HG02623 (cell line): ENCODE measurements around the gene TMEM62.
"Not testable (repeated sequence)": the region's sequence is repeated elsewhere in the genome, so short reads cannot be mapped to it uniquely, and the experiment has no call there.

Experiments
- ATAC-seq: cut with Tn5 transposase; IDR thresholded peaks from one replicate; pipeline ENCODE4 v1.9.1; 2021; ENCODE audit warnings: moderate library complexity; ENCODE audit not compliant: unreplicated experiment

TMEM62 gene

DNA sequence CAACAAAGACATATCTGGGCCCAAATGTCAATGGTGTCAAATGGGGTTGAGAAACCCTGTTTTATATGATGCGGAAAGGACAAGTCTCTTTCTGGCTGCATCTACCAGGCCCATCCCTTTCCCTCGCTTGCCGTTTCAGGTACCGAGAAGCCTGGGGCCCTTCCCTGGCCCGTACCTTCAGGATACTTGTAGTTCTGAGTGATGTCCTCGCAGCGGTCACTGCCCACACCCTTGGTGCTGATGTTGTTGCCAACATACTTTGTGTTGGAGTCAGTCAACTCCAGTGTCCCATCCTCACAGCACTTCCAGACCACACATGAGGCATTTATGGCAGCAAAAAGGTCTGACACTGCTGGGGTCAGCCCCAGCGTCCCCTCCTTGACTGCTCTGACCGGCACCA lies 73.6 kb downstream of the TMEM62 start:
- no peak for ATAC-seq

GRCh38 chr15:43208052-43209002 lies 74.9 kb downstream of the TMEM62 start:
- no peak for ATAC-seq

DNA sequence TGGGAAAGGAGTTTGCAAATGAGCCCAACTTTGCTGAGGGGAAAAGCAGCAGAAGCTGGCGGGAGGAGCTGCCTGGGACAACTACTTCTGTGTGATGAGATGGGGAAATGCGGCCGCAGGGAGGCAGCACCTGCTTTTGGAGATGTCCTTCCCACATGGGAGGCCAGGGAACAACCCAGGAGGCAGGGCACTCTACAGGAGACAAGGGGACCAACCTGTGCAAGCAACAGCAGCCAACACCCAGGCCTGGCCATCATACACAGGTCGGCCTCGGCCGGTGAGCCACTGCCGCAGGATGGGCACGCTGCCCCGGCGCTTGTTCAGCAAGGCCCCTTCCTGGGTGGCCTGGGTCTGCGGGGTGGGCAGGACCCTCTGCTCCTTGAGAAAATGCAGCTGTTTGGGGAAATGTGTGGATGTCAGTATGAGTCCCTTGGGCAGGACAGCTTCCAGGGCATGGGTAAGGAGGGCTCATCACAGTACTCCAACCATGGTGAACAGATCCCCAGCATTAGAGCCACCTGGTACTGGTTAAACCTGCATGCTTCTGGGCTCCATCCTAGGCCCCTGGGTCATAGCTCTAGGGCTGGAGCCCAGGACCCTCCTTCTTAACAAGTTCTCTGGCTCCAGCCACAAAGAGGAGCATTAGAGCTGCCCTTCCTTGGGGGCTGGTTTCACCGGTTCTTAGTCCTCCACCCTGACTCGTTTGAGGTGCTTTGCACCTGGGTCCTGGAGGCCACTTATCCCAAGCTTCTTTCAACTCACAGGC lies 75.9 kb downstream of the TMEM62 start:
- ATAC-seq = no peak

- ATAC-seq = no peak
Observed at GRCh38 chr15:43210172-43210745, 76.9 kb downstream of the TMEM62 start.

DNA sequence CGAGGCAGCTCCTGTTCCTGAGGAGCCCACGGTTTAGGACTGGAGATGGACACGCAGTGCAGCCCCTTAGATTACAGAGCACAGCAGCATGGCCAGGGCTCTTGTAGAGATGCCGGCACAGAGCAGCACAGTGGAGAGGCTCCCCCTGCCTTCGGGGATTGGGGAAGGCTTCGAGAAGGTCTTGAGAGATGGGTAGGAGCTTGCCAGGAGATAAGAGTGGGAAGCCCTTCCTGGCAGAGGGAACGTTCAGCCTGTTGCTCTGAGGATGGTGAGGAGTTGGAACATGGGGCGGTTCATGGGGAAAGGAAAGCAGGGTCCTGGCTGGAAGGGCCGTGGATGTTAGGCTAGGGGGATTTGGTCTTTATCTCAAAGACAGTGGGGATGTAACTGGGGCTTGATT lies 77.4 kb downstream of the TMEM62 start:
- ATAC-seq = no peak

DNA sequence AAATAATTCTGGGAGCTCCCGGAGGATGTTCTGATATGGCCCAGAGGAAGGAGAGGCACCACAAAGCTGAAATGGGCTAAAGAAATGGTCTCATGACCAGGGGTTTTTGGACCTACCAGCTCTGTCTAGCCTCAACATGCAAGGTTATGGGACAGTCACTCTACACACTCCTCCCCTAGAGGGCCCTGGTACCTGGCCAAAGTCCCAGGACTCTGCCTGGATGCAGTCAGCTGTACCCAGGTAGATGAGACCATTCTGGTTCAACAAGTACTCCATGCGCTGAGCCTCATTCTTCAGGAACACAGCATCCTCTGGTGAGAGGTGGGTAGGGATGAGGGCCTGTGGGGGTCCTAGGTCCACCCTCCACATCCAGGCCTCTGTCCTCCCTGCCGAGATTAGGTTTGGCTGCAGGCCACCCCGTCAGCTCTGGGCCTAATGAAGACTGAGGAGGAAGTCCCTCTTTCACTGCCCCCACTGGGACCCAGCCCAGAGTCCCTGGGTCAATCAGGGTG lies 77.9 kb downstream of the TMEM62 start:
- ATAC-seq = no peak

GRCh38 chr15:43212299-43212698 lies 78.9 kb downstream of the TMEM62 start:
- no peak for ATAC-seq

GRCh38 chr15:43212951-43213350 lies 79.6 kb downstream of the TMEM62 start:
- ATAC-seq = no peak

GRCh38 chr15:43213466-43213865 lies 80.1 kb downstream of the TMEM62 start:
- ATAC-seq = no peak

GRCh38 chr15:43214169-43214568 lies 80.8 kb downstream of the TMEM62 start:
- no peak for ATAC-seq

DNA sequence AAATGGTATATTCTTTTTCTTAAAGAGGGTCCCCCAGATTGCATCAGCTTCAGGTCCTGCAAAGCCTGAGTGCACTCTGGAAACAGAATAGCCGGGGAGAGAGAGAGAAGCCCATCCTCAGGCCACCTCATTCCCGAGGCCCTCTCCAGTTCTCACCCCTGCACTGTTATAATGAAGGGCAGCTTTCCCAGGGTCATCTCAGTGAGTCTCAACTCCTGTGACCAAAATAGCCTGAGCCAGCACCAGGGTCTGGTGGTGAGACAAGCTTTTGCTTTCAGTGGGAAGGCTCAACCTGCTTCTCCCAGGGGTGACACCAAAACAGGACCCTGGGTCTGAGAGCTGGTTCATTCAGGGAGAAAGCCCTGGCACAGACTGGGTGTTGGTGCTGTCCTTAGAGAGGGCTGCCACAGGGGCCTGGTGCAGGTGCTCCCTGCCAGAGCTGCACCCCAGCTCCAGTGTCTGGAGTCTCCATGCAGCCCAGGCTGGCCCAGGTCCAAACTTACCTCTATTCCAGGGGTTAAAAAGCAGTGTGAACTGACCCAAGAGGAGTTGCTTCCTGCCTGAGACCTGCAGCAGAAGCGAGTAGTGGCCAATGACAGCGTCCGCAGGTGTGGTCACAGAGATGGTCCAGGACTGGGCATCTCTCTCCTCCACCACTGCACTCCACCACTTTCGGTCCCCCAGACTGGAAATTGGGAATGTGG lies 81.4 kb downstream of the TMEM62 start:
- ATAC-seq = no peak

- ATAC-seq = no peak
Observed at GRCh38 chr15:43215961-43216360, 82.6 kb downstream of the TMEM62 start.

DNA sequence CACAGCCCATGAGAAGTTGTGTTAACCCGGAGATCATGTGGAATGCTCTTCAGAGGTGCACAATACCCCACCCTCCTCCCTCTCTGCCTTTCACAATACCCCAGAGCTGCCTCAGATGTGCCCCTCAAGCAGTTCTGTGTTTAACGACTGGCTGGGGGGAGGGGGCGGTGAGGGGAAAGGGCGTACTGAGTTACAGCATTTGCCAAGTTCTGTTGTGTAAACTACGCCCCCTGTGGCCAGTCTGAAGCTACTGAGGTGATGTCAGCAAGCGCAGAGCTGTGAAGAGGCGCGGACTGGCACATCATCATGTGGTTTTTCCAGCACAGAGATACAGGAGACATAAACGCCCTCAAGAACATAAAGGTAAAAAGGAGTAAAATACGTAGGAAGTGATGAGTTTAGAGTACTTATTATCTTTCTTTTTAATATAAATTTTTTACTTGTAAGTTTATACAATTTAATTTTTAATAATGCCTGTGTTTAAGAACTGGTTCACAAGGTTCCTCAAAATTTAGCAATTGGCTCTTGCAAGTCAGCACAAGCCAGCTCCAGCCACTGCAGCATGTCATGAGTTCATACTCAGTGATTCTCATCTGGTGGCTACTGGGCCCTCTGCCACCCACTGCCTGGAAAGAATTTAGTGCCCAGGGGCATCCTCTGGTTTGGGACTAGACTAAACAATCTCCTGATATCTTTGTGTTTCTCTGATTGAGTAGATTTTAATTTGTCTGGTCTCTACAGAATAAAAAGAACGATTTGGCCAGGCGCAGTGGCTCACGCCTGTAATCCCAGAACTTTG lies 85.7 kb downstream of the TMEM62 start:
- no peak for ATAC-seq

DNA sequence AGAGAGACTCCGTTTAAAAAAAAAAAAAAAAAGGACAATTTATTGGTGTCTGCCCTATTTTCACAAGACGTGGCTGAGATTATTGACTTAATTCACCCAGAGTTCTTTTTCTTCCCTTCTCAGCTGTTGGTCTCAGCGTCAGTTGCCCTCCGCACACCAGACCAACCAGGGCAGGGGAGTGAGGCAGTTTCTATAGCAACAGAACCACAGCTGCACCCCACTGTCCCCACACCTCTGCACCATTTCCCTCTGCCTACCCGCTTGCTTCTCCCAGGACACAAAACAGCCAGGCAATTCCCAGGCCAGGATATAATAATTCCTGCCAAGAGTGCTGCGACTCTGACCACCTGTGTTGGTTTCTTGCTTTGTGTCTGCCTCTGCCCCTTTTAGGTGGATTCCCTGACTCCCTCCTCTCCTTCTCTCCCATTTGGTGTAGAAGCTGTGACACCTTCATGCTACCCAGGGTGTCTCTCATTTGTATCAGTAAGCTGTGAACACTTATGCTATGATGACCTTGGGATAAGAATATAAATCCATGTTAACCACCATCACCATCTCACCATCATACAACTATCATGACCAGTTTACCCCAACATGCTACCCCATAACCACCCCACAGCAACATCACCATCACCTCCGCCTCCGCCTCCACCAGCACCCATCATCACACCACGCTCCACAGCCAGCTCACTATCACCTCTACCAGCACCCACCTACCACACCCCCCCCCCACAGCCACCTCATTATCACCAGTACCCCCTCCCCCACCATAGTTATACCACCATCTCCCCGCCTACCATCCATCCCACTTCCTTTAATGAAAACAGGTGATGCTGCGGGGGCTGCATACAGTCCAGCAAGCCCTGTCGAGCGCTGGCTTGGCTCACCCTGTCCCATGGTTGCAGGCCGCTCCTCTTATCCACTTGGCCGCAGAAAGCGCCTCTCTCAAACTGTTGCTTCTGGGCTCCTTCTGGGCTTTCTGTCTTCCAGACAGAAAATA lies 86.8 kb downstream of the TMEM62 start:
- no peak for ATAC-seq

GRCh38 chr15:43220991-43221403 lies 87.6 kb downstream of the TMEM62 start, which contains the start of gene EPB42:
EPB42 (minus strand) TSS chr15:43221018; CDS start chr15:43220825, 193 bp downstream.
- ATAC-seq = no peak

DNA sequence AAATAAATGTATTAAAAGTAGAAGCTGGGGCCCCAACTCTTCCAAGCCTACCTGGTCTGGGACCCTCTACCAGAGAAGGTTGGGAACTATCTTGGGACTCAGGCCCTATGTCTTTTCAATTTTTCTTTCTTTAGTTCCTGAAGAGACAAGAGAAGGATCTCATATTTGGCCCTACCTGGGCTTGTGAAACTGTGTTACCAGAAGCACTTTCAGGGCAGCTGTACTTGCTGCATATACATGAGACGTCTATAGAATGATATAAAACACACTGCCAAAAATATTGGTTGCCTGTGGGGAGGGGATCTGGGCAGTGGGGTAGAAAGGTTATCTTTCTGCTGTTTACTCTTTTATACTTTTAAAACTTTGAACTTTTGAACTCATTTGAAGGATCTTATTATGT lies 88.0 kb downstream of the TMEM62 start:
- ATAC-seq = no peak

DNA sequence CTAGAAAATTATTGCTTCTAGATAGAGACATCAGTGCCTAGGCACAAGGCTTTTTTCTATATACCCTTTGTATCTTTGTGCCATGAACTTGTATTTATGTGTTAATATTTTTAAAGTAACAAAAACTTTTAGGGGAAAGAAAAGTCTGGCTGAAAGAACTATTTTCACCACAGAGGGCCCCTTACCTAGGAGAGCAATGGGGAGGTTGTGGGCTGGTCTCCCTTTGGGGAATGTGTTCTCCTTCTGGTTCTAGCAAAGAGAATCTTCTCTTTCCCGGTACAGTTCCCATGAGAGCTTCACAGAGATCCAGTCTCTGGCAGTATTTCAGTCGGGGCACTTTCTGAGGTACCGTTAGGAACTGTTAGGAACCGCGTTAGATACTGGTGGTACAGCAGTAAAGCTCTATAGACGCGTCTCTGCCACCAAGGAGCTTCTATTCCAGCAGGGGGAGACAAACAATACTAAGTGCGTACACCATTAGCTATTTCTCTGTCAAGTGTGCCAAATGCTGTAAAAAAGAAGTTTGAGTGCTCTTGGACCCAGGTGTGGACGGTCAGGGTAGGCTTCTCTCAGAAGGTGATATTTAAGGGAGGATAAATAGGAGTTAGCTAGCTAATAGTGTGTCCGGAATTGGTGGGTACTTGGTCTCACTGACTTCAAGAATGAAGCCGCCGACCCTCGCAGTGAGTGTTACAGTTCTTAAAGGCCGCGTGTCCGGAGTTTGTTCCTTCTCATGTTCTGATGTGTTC lies 92.0 kb downstream of the TMEM62 start:
- ATAC-seq = no peak

DNA sequence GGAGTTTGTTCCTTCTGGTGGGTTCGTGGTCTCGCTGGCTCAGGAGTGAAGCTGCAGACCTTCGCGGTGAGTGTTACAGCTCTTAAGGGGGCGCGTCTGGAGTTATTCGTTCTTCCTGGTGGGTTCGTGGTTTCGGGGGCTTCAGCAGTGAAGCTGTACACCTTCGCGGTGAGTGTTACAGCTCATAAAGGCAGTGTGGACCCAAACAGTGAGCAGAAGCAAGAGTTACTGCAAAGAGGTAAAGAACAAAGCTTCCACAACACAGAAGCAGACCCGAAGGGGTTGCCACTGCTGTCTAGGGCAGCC lies 92.5 kb downstream of the TMEM62 start:
- ATAC-seq = not testable (repeated sequence)
